Adrenal gland (tissue), 19 donors: ENCODE measurements around the gene LRRC73. TPM values are rescaled to one million over a fixed set of nuclear protein-coding genes. Genes with fewer than 3 reads are reported as not detected.
"Not testable (repeated sequence)": the region's sequence is repeated elsewhere in the genome, so short reads cannot be mapped to it uniquely, and the experiment has no call there.

Experiments
- DNase-seq, 7 donors: peaks; one replicate each; pipeline ENCODE4 v3.0.0-alpha.2; 2019 to 2020
- H3K27ac ChIP-seq, 5 donors: fragments of 200-600 bp; sonication (generic) in 4 of 5; 1 replicate in 3 of 5; 2 replicates in 2 of 5; pipeline versions ENCODE4 v1.5.1 to v1.8.0; 2016 to 2020; ENCODE audit warnings: mild to moderate bottlenecking in 1 of 5
- H3K27me3 ChIP-seq: fragments of 200-600 bp; 2 replicates; pipeline ENCODE4 v1.8.0; 2021
- H3K36me3 ChIP-seq, 2 donors: fragments of 200-600 bp; replicated peaks in 1 of 2; 1 replicate in 1 of 2; 2 replicates in 1 of 2; pipeline versions ENCODE4 v1.5.1 to v1.8.0; 2018 to 2022
- H3K4me1 ChIP-seq, 2 donors: fragments of 200-600 bp; replicated peaks in 1 of 2; 1 replicate in 1 of 2; 2 replicates in 1 of 2; pipeline versions ENCODE4 v1.5.1 to v1.8.0; 2018 to 2021
- H3K4me3 ChIP-seq, 4 donors: fragments of 200-600 bp; sonication (generic) in 3 of 4; one replicate each; pipeline ENCODE4 v1.5.1; 2016 to 2018
- H3K9me3 ChIP-seq, 3 donors: fragments of 200-600 bp; sonication (generic) in 1 of 3; replicated peaks in 1 of 3; 1 replicate in 2 of 3; 2 replicates in 1 of 3; pipeline versions ENCODE4 v1.5.1 to v1.8.0; 2016 to 2021
- POLR2A ChIP-seq, 2 donors: fragments of 450-650 bp; IDR thresholded peaks; one replicate each; pipeline ENCODE4 v1.6.1; 2017; ENCODE audit warnings: antibody characterized with exemption in 2 of 2, mild to moderate bottlenecking in 2 of 2, moderate library complexity in 1 of 2
- WGBS, 4 donors: extraction: QIAGEN DNeasy Blood & Tissue Kit in 2 of 4; methylation state at CpG; one replicate each; pipeline versions ENCODE4 v1.1.5 to v1.1.7; 2013 to 2017; 5-methylcytosine and 5-hydroxymethylcytosine counted together
- intact Hi-C, 2 donors: fragments of 100-400 bp; cut with DNase I; formaldehyde crosslinking; loops; one replicate each; pipeline versions ENCODE4 v1.14.1 to v1.15.0; 2022 to 2023
- long read RNA-seq, 10 donors: library from polyadenylated mRNA in 3 of 10; unstranded in 2 of 10; stranded (forward) in 1 of 10; transcript quantifications; one replicate each; pipeline ENCODE4 v2.0.0 and lab custom pipeline, GENCODE V29; 2021 to 2026
- polyA plus RNA-seq, 3 donors: library from polyadenylated mRNA; stranded (reverse); fragments of 200-250 nt in 2 of 3; fragments of 350-450 nt in 1 of 3; fragmentation: Illumina TruSeq in 1 of 3; extraction: RNeasy Lipid Tissue Mini Kit (QIAGEN cat#74804) in 1 of 3; gene quantifications; one replicate each; pipeline ENCODE4 v1.2.3, GENCODE V29; 2013 to 2014
- total RNA-seq, 9 donors: library from RNA; depleted of rRNA in 4 of 9; stranded (reverse); fragments of >200 nt in 4 of 9; fragments of 120-200 nt in 1 of 9; fragmentation: NEBNext Ultra II Directional in 1 of 9; extraction: Animal tissue kit (Norgen Biotek cat#: 25700) in 1 of 9; gene quantifications; one replicate each; pipeline versions ENCODE4 v1.1.0 to v1.2.4, GENCODE V29; 2013 to 2023
- TF ChIP-seq, protein P1 (sequence below), 6 experiments: fragments of 450-650 bp in 4 of 6; fragments of 200-600 bp in 2 of 6; sonication (generic) in 1 of 6; IDR thresholded peaks; 1 replicate in 5 of 6; 2 replicates in 1 of 6; pipeline versions ENCODE4 v1.5.1 to v1.8.0; 2016 to 2021; ENCODE audit warnings: antibody characterized with exemption in 6 of 6, mild to moderate bottlenecking in 2 of 6, moderate library complexity in 1 of 6
- donor health status: healthy with polysubstance abuse.
- donor health status: Bipolar disorder and iron deficiency.
- donor health status: DM: yes; HTN: yes; CAD: no.
- donor health status: DM: no; HTN: no; CAD: no.
- donor health status: DM: no; HTN: no; CAD: no.
- donor health status: DM: yes; HTN: yes; CAD: no.

The LRRC73 gene, protein sequence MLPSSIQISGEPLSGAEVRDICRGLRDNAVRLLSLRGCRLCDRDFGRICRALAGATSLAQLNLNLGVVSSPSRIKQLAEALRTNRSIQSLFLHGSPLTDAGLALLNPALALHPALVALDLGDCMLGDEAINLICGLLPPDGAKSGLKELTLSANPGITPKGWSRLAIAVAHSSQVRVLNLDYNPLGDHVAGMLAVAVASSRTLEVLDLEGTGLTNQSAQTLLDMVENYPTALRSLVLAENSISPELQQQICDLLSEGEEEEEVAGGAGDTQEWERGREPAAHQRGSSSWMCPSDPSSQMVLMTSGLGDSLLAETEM
- total RNA-seq (10 to 100 TPM in 3 of 9 donors, 1 to 10 TPM in 6; 1.4 to 15.0 (median 4.4) TPM), polyA plus RNA-seq (1 to 10 TPM; 2.8 to 4.0 (median 3.1) TPM)
- long read RNA-seq, donor 1, transcript LRRC73-201 (6 exons, 2,121 nt), result major isoform, 13 of 13 reads
- long read RNA-seq, donor 1, partial matches to known transcripts, result 0 of 13 reads
- long read RNA-seq, donor 1, other reads (novel, unspliced or antisense), result 0 of 13 reads
- long read RNA-seq, donor 2, transcript LRRC73-201 (6 exons, 2,121 nt), result major isoform, 11 of 17 reads
- long read RNA-seq, donor 2, partial matches to known transcripts, result 6 of 17 reads
- long read RNA-seq, donor 2, other reads (novel, unspliced or antisense), result 0 of 17 reads
- long read RNA-seq, donor 3, partial matches to known transcripts, result 0 of 4 reads
- long read RNA-seq, donor 3, other reads (novel, unspliced or antisense), result 0 of 4 reads
- long read RNA-seq, donor 4, result 0 reads
- long read RNA-seq, donor 5, transcript LRRC73-201 (6 exons, 2,121 nt), result major isoform, 21 of 23 reads
- long read RNA-seq, donor 5, partial matches to known transcripts, result 1 of 23 reads
- long read RNA-seq, donor 5, other reads (novel, unspliced or antisense), result 1 of 23 reads
- long read RNA-seq, donor 6, result 0 reads
- long read RNA-seq, donor 7, transcript LRRC73-201 (6 exons, 2,121 nt), result major isoform, 6 of 35 reads
- long read RNA-seq, donor 7, partial matches to known transcripts, result 21 of 35 reads
- long read RNA-seq, donor 7, other reads (novel, unspliced or antisense), result 8 of 35 reads
- long read RNA-seq, donor 8, transcript LRRC73-201 (6 exons, 2,121 nt), result major isoform, 10 of 10 reads
- long read RNA-seq, donor 8, partial matches to known transcripts, result 0 of 10 reads
- long read RNA-seq, donor 8, other reads (novel, unspliced or antisense), result 0 of 10 reads
- long read RNA-seq, donor 9, transcript LRRC73-201 (6 exons, 2,121 nt), result major isoform, 8 of 8 reads
- long read RNA-seq, donor 9, partial matches to known transcripts, result 0 of 8 reads
- long read RNA-seq, donor 9, other reads (novel, unspliced or antisense), result 0 of 8 reads
- long read RNA-seq, donor 10, transcript LRRC73-201 (6 exons, 2,121 nt), result major isoform, 7 of 7 reads
- long read RNA-seq, donor 10, partial matches to known transcripts, result 0 of 7 reads
- long read RNA-seq, donor 10, other reads (novel, unspliced or antisense), result 0 of 7 reads

DNA sequence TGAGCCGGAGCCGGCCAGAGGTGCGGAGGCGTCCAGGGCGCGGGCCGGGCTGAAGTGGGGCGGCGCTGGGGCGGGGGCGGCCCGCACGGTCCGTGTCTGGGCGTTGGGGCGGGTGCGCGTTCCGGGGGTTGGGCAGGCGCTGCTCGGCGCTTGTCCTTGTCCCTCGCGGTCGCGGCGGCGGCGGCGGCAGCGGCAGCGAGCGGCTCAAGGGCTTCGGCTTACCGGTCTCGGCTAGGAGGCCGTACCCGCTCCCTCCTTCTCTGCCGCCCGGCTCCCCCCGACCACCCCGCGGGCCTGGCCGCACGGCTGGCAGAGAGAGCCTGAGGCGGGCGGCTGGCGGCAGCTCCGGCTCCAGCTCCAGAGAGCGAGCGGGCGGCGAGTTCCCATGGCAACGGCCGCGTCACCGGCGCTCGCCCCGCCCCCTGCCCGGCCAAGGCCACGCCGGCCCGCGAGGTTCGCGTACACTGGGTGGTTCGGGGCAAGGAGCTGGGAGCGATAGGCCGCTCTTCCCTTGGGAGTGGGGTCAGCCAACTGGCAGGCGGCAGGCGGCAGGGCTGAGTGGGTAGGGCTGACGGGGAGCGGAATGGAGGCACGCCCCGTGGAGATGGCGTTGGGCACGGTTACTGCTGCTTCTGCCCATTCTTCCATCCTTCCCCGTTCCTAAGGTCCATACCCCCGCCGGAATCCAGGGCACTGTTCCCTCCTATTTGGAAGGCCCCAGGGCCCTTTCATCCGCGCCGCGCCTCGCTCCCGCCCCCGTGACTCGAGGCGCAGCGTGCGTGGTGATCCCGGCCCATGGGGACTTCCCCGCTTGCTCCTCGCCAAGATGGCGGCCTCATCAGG, at the start of gene LRRC73:
LRRC73 (minus strand) TSS at position 363 of the 843 bp plus-strand sequence. CDS start 561 bp downstream, outside the sequence.
- peaks cover 18 to 25% of the 10 kb centered on the region in 2 donors for H3K4me1 ChIP-seq
- peak; percentile 47 to 84 for TF ChIP-seq POLR2A (IDR thresholded peaks at IDR 0.05)
- TF ChIP-seq, protein P1, sequence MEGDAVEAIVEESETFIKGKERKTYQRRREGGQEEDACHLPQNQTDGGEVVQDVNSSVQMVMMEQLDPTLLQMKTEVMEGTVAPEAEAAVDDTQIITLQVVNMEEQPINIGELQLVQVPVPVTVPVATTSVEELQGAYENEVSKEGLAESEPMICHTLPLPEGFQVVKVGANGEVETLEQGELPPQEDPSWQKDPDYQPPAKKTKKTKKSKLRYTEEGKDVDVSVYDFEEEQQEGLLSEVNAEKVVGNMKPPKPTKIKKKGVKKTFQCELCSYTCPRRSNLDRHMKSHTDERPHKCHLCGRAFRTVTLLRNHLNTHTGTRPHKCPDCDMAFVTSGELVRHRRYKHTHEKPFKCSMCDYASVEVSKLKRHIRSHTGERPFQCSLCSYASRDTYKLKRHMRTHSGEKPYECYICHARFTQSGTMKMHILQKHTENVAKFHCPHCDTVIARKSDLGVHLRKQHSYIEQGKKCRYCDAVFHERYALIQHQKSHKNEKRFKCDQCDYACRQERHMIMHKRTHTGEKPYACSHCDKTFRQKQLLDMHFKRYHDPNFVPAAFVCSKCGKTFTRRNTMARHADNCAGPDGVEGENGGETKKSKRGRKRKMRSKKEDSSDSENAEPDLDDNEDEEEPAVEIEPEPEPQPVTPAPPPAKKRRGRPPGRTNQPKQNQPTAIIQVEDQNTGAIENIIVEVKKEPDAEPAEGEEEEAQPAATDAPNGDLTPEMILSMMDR (IDR thresholded peaks at IDR 0.05), result no peak
- H3K27me3 ChIP-seq, result no peaks in the 10 kb centered on the region
- H3K27ac ChIP-seq, result peak within 1 kb of the TSS; percentile 39 to 95 (median 79)
- 1 to 8% (median 4%) methylated on average over 18 to 96 of the region's 96 CpGs for WGBS, 4 donors
- H3K4me3 ChIP-seq, result peak within 1 kb of the TSS; percentile 18 to 89 (median 26)
- H3K9me3 ChIP-seq, result no peaks in the 10 kb centered on the region
- DNase-seq, result peak; percentile 92 to 96 (median 95)
- H3K36me3 ChIP-seq, result peaks cover 0 to 49% of the 10 kb centered on the region in 2 donors
- intact Hi-C loops, result loop anchor here (5.0 to 10.0 kb wide), 3 partner anchors 58 to 125 kb away; no protein-coding TSS in a partner anchor

DNA sequence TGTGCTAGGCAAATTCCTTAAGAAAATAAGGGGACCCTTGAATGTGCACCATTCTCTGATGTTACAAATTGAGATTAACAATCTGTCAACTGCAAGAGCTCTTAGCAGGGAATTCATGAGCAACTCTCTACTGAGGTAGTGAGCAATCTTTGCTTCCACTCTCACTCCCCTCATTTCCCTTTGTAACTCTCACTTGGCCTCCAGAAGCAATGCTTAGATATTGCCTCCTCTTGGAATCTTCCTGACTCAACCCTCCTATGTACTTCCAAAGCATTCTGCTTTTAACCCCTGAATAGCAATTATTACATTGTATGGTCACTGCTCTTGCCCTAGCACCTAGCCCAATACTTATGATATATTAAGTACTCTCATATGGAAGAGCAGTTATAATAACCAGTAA, 49.2 kb upstream of the LRRC73 start:
- Histone ChIP-seq H3K27me3 (no peaks in the 10 kb centered on the region), H3K4me1 (no peaks in the 10 kb centered on the region), H3K27ac (no peak overlapping the region), H3K9me3 (no peaks in the 10 kb centered on the region), H3K4me3 (no peak overlapping the region), H3K36me3 (peaks cover 0 to 93% of the 10 kb centered on the region in 2 donors)
- intact Hi-C loops, result no loop called here
- no peak for DNase-seq
- TF ChIP-seq POLR2A (IDR thresholded peaks at IDR 0.05), result no peak
- TF ChIP-seq, protein P1 (IDR thresholded peaks at IDR 0.05), result no peak

DNA sequence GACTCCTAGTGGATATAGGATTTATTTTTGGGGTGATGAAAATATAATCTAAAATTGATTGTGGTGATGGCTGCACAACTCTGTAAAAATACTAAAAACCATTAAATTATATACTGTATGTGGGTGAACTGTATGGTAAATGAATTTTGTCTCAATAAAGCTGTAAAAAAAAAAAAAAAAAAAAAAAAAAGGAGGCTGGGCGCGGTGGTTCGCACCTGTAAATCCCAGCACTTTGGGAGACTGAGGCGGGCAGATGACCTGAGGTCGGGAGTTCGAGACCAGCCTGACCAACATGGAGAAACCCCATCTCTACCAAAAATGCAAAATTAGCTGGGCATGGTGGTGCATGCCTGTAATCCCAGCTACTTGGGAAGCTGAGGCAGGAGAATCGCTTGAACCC, 47.5 kb upstream of the LRRC73 start:
- WGBS, 4 donors, result 94 to 99% (median 96%) methylated on average over 7 of the region's 7 CpGs
- H3K4me3 ChIP-seq, H3K4me1 ChIP-seq, DNase-seq, H3K27me3 ChIP-seq, H3K9me3 ChIP-seq, H3K27ac ChIP-seq, intact Hi-C loops: not testable (repeated sequence)
- H3K36me3 ChIP-seq, result peaks cover 0 to 95% of the 10 kb centered on the region in 2 donors

DNA sequence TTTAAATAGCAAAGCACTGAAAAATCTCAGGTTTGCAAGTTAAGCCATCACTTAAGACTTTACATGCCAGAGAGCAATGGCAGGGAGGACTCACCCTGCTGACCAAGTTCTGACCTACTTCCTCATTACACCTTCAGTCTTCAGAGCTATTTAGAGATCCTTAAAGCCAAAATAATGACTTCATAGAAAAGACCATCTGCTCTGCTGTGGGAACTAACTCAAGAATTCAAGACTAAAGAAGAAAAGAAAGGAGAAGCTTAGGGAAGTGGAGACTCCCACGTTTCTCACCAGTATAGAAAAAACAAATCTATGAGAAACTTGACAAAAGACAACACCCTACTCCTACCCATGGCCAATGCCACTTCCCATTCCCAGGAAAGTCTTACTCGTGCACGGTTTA, 37.1 kb upstream of the LRRC73 start:
- no peaks in the 10 kb centered on the region for H3K27me3 ChIP-seq
- H3K36me3 ChIP-seq, result peaks cover 0 to 79% of the 10 kb centered on the region in 2 donors
- DNase-seq, result no peak
- TF ChIP-seq, protein P1 (IDR thresholded peaks at IDR 0.05), result no peak
- no peak for TF ChIP-seq POLR2A (IDR thresholded peaks at IDR 0.05)
- no peaks in the 10 kb centered on the region for H3K9me3 ChIP-seq
- WGBS, 4 donors, result 79 to 96% (median 84%) methylated on average over 3 of the region's 3 CpGs
- no peak overlapping the region for H3K27ac ChIP-seq
- H3K4me3 ChIP-seq, result no peak overlapping the region
- H3K4me1 ChIP-seq, result no peaks in the 10 kb centered on the region
- intact Hi-C loops, result no loop called here
